Measurements from ENCODE around the gene HACL1. TPM values are rescaled to one million over a fixed set of nuclear protein-coding genes. Genes with fewer than 3 reads are reported as not detected.

HACL1 gene
- total RNA-seq, 1 experiment from 2014 or later = 19.6 TPM

- peaks cover 4% of the 10 kb centered on the region for H3K9me3 Mint-ChIP-seq (ENCODE audit: low read depth, unreplicated experiment)
- no peak for DNase-seq
- no peaks in the 10 kb centered on the region for H3K36me3 Mint-ChIP-seq (ENCODE audit: insufficient read depth, unreplicated experiment)
- TF ChIP-seq, protein P1, sequence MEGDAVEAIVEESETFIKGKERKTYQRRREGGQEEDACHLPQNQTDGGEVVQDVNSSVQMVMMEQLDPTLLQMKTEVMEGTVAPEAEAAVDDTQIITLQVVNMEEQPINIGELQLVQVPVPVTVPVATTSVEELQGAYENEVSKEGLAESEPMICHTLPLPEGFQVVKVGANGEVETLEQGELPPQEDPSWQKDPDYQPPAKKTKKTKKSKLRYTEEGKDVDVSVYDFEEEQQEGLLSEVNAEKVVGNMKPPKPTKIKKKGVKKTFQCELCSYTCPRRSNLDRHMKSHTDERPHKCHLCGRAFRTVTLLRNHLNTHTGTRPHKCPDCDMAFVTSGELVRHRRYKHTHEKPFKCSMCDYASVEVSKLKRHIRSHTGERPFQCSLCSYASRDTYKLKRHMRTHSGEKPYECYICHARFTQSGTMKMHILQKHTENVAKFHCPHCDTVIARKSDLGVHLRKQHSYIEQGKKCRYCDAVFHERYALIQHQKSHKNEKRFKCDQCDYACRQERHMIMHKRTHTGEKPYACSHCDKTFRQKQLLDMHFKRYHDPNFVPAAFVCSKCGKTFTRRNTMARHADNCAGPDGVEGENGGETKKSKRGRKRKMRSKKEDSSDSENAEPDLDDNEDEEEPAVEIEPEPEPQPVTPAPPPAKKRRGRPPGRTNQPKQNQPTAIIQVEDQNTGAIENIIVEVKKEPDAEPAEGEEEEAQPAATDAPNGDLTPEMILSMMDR (IDR thresholded peaks at IDR 0.05; ENCODE audit: unreplicated experiment) = no peak
- no peaks in the 10 kb centered on the region for H3K4me1 Mint-ChIP-seq (ENCODE audit: low read depth, unreplicated experiment)
- H3K27me3 Mint-ChIP-seq (ENCODE audit: unreplicated experiment) = no peaks in the 10 kb centered on the region
- no peak overlapping the region for H3K4me3 Mint-ChIP-seq (ENCODE audit: low read depth, unreplicated experiment)
- no peak overlapping the region for H3K27ac Mint-ChIP-seq (ENCODE audit: unreplicated experiment)
- CTCF ChIA-PET = no interaction called here
- intact Hi-C loops (cut with micrococcal nuclease; ENCODE audit: unreplicated experiment) = no loop called here
- no TSS peak for BruUV-seq (replicated peaks)
Observed at GRCh38 chr3:15646851-15647511, 45.6 kb upstream of the HACL1 start.

GRCh38 chr3:15645740-15646501, 44.6 kb upstream of the HACL1 start:
- no peak for DNase-seq
- H3K27me3 Mint-ChIP-seq (ENCODE audit: unreplicated experiment) = no peaks in the 10 kb centered on the region
- CTCF ChIA-PET = no interaction called here
- H3K27ac Mint-ChIP-seq (ENCODE audit: unreplicated experiment) = no peak overlapping the region
- intact Hi-C loops (cut with micrococcal nuclease; ENCODE audit: unreplicated experiment) = no loop called here
- no TSS peak for BruUV-seq (replicated peaks)
- H3K9me3 Mint-ChIP-seq (ENCODE audit: low read depth, unreplicated experiment) = peaks cover 4% of the 10 kb centered on the region
- H3K4me1 Mint-ChIP-seq (ENCODE audit: low read depth, unreplicated experiment) = no peaks in the 10 kb centered on the region
- no peak overlapping the region for H3K4me3 Mint-ChIP-seq (ENCODE audit: low read depth, unreplicated experiment)
- TF ChIP-seq, protein P1 (IDR thresholded peaks at IDR 0.05; ENCODE audit: unreplicated experiment) = no peak
- no peaks in the 10 kb centered on the region for H3K36me3 Mint-ChIP-seq (ENCODE audit: insufficient read depth, unreplicated experiment)

DNA sequence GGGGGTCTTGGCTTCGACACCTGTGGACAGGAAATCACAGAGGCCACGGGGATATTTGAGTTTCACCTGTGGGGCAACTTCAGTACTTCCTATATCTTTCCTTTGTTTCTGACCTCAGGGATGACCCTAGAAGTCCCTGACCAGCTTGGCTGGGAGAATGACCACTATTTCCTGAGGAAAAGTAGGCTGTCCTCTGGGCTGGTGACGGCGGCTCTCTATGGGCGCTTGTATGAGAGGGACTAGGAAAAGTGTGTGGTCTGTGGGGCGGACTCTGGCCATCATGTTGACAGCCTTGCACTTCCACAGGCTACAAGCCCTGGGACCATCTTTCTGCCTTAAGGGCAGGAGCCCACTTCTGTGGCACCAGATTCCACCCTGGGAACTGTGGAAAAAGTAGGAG, 43.9 kb upstream of the HACL1 start:
- Mint-ChIP-seq H3K36me3 (ENCODE audit: insufficient read depth, unreplicated experiment) (no peaks in the 10 kb centered on the region), H3K9me3 (ENCODE audit: low read depth, unreplicated experiment) (peaks cover 4% of the 10 kb centered on the region), H3K27ac (ENCODE audit: unreplicated experiment) (no peak overlapping the region), H3K4me3 (ENCODE audit: low read depth, unreplicated experiment) (no peak overlapping the region), H3K27me3 (ENCODE audit: unreplicated experiment) (no peaks in the 10 kb centered on the region), H3K4me1 (ENCODE audit: low read depth, unreplicated experiment) (no peaks in the 10 kb centered on the region)
- CTCF ChIA-PET = no interaction called here
- no peak for DNase-seq
- no TSS peak for BruUV-seq (replicated peaks)
- TF ChIP-seq, protein P1 (IDR thresholded peaks at IDR 0.05; ENCODE audit: unreplicated experiment) = no peak
- intact Hi-C loops (cut with micrococcal nuclease; ENCODE audit: unreplicated experiment) = no loop called here

GRCh38 chr3:15638891-15639262, 37.5 kb upstream of the HACL1 start:
- Mint-ChIP-seq H3K4me3 (ENCODE audit: low read depth, unreplicated experiment) (no peak overlapping the region), H3K4me1 (ENCODE audit: low read depth, unreplicated experiment) (no peaks in the 10 kb centered on the region), H3K9me3 (ENCODE audit: low read depth, unreplicated experiment) (no peaks in the 10 kb centered on the region), H3K27me3 (ENCODE audit: unreplicated experiment) (no peaks in the 10 kb centered on the region), H3K27ac (ENCODE audit: unreplicated experiment) (no peak overlapping the region), H3K36me3 (ENCODE audit: insufficient read depth, unreplicated experiment) (no peaks in the 10 kb centered on the region)
- no peak for DNase-seq
- TF ChIP-seq, protein P1 (IDR thresholded peaks at IDR 0.05; ENCODE audit: unreplicated experiment) = no peak
- CTCF ChIA-PET = no interaction called here
- intact Hi-C loops (cut with micrococcal nuclease; ENCODE audit: unreplicated experiment) = no loop called here
- no TSS peak for BruUV-seq (replicated peaks)
